Caco-2 (cell line): ENCODE results near the gene NUDCD2. TPM values are rescaled to one million over a fixed set of nuclear protein-coding genes. Genes with fewer than 3 reads are reported as not detected.
"Not testable (repeated sequence)": the region's sequence is repeated elsewhere in the genome, so short reads cannot be mapped to it uniquely, and the experiment has no call there.

Experiments used
- BruUV-seq: library from RNA; stranded (reverse); fragments of 400-500 nt; replicated peaks from 2 replicates; lab custom pipeline; 2021; lab: Mats Ljungman, UMichigan
- CTCF ChIA-PET: fragments of 300-600 bp; sonication (Branson Sonifier 250); formaldehyde crosslinking; loops from one replicate; lab custom pipeline; 2022; ENCODE audit warnings: antibody characterized with exemption; lab: Charles Lee
- POLR2A ChIA-PET: fragments of 300-600 bp; sonication (Branson Sonifier 250); formaldehyde crosslinking; loops from one replicate; lab custom pipeline; 2022; ENCODE audit warnings: antibody characterized with exemption; lab: Charles Lee
- DNase-seq, 2 experiments: peaks; one replicate each; pipeline versions ENCODE4 v3.0.0 to v3.0.0-alpha.2; 2020 to 2022
- H3K27me3 ChIP-seq: replicated peaks from 2 replicates; pipeline ENCODE4 v1.6.0; 2011; ENCODE audit warnings: low read length; ENCODE audit not compliant: control insufficient read depth, insufficient read depth
- H3K36me3 ChIP-seq: 2 replicates; pipeline ENCODE4 v1.5.1; 2011; ENCODE audit warnings: low read length; ENCODE audit not compliant: control insufficient read depth, insufficient read depth
- H3K4me1 ChIP-seq: fragments of 250-450 bp; sonication (Bioruptor Pico); 2 replicates; pipeline ENCODE4 v1.5.1; 2020; ENCODE audit warnings: mild to moderate bottlenecking
- H3K4me3 ChIP-seq: 2 replicates; pipeline ENCODE4 v1.5.1; 2011; ENCODE audit warnings: low read depth, mild to moderate bottlenecking, control low read depth, low read length
- H3K9me3 ChIP-seq: fragments of 250-450 bp; sonication (Bioruptor Pico); 2 replicates; pipeline ENCODE4 v1.5.1; 2020; ENCODE audit warnings: mild to moderate bottlenecking, moderate library complexity
- H3K27ac Mint-ChIP-seq: one replicate; pipeline ENCODE4 v1.8.0; 2022; ENCODE audit warnings: mixed read lengths; ENCODE audit not compliant: unreplicated experiment
- H3K27me3 Mint-ChIP-seq: one replicate; pipeline ENCODE4 v1.8.0; 2022; ENCODE audit warnings: mixed read lengths; ENCODE audit not compliant: insufficient read depth, unreplicated experiment
- H3K36me3 Mint-ChIP-seq: one replicate; pipeline ENCODE4 v1.8.0; 2022; ENCODE audit warnings: mild to moderate bottlenecking, mixed read lengths; ENCODE audit not compliant: insufficient read depth, unreplicated experiment
- H3K4me1 Mint-ChIP-seq: one replicate; pipeline ENCODE4 v1.8.0; 2022; ENCODE audit warnings: low read depth, mixed read lengths; ENCODE audit not compliant: unreplicated experiment
- H3K4me3 Mint-ChIP-seq: one replicate; pipeline ENCODE4 v1.8.0; 2022; ENCODE audit warnings: mild to moderate bottlenecking, moderate library complexity, mixed read lengths; ENCODE audit not compliant: unreplicated experiment
- H3K9me3 Mint-ChIP-seq: one replicate; pipeline ENCODE4 v1.8.0; 2022; ENCODE audit warnings: mixed read lengths; ENCODE audit not compliant: unreplicated experiment
- CTCF ChIP-seq, 2 experiments: fragments of 200-600 bp in 1 of 2; IDR thresholded peaks; 1 replicate in 1 of 2; 2 replicates in 1 of 2; pipeline versions ENCODE4 v1.5.1 to v1.8.0; 2011 to 2022; ENCODE audit warnings: antibody characterized with exemption in 1 of 2, control low read depth in 1 of 2, inconsistent platforms in 1 of 2, low read depth in 1 of 2, low read length in 1 of 2, mild to moderate bottlenecking in 1 of 2, moderate library complexity in 1 of 2; ENCODE audit not compliant: insufficient read depth in 1 of 2, severe bottlenecking in 1 of 2, unreplicated experiment in 1 of 2
- intact Hi-C: fragments of 100-400 bp; cut with micrococcal nuclease; formaldehyde crosslinking; loops from one replicate; pipeline ENCODE4 v1.10.0; 2022; ENCODE audit not compliant: unreplicated experiment
- total RNA-seq: library from RNA; stranded (reverse); gene quantifications from 2 replicates; pipeline ENCODE4 v1.2.3, GENCODE V29; 2022

Gene NUDCD2
- total RNA-seq, 1 experiment from 2014 or later: 50.0 TPM

GRCh38 chr5:163397354-163397753, 62.5 kb downstream of the NUDCD2 start:
- ChIA-PET CTCF (no interaction called here), POLR2A (no interaction called here)
- H3K4me3 Mint-ChIP-seq: no peak overlapping the region
- no peaks in the 10 kb centered on the region for H3K4me1 Mint-ChIP-seq
- intact Hi-C loops: no loop called here
- H3K36me3 Mint-ChIP-seq: no peaks in the 10 kb centered on the region
- no peaks in the 10 kb centered on the region for H3K27me3 Mint-ChIP-seq
- H3K4me3 ChIP-seq: no peak overlapping the region
- no TSS peak for BruUV-seq
- DNase-seq: no peak
- H3K9me3 Mint-ChIP-seq: no peaks in the 10 kb centered on the region
- no peaks in the 10 kb centered on the region for H3K36me3 ChIP-seq
- H3K27me3 ChIP-seq: no peaks in the 10 kb centered on the region
- H3K9me3 ChIP-seq: no peaks in the 10 kb centered on the region
- TF ChIP-seq CTCF (IDR thresholded peaks at IDR 0.05; ENCODE audit: insufficient read depth in 1 of 2, low read depth in 1 of 2, low read length in 1 of 2, severe bottlenecking in 1 of 2, unreplicated experiment in 1 of 2): no peak
- H3K27ac Mint-ChIP-seq: no peak overlapping the region
- no peaks in the 10 kb centered on the region for H3K4me1 ChIP-seq

- BruUV-seq, intact Hi-C loops, CTCF ChIA-PET: not testable (repeated sequence)
These were observed 63.0 kb downstream of the NUDCD2 start for GRCh38 chr5:163396818-163397340.

More at GRCh38 chr5:163396818-163397340, 63.0 kb downstream of the NUDCD2 start:
- H3K9me3 ChIP-seq, H3K36me3 Mint-ChIP-seq, H3K4me1 Mint-ChIP-seq, H3K36me3 ChIP-seq, DNase-seq, H3K27ac Mint-ChIP-seq, H3K27me3 Mint-ChIP-seq, H3K4me3 ChIP-seq, POLR2A ChIA-PET, H3K4me1 ChIP-seq, H3K27me3 ChIP-seq, H3K9me3 Mint-ChIP-seq, H3K4me3 Mint-ChIP-seq: not testable (repeated sequence)

Other genes with a start within 250 kb of the NUDCD2 start
- 175 and 181 TPM in 2 replicates for gene CCNG1, start 22.5 kb downstream of the NUDCD2 start, total RNA-seq
- 61.1 and 64.2 TPM in 2 replicates for gene HMMR, start 530 bp upstream of the NUDCD2 start, total RNA-seq
- gene MAT2B, start 45.5 kb upstream of the NUDCD2 start, total RNA-seq: 23.4 and 25.1 TPM in 2 replicates